NK-92 treated with Interleukin-12 subunit alpha and Interleukin-12 subunit beta, amount 100 ng/mL, for 24 hours (cell line): ENCODE measurements around the gene RETREG3.
A peak's percentile ranks its signal among the peaks of the same experiment; 100 is the strongest.
"Not testable (repeated sequence)": the region's sequence is repeated elsewhere in the genome, so short reads cannot be mapped to it uniquely, and the experiment has no call there.

Experiments used
- DNase-seq: peaks from one replicate; lab custom pipeline; 2025; lab: John Stamatoyannopoulos, UW

RETREG3 gene

GRCh38 chr17:42613699-42614295 is 4.6 kb upstream of the RETREG3 start:
- DNase-seq, result no peak

- no peak for DNase-seq
Observed at GRCh38 chr17:42612013-42612412, 2.8 kb upstream of the RETREG3 start.

GRCh38 chr17:42609814-42610801 is 934 bp upstream of the RETREG3 start:
- not testable (repeated sequence) for DNase-seq

DNA sequence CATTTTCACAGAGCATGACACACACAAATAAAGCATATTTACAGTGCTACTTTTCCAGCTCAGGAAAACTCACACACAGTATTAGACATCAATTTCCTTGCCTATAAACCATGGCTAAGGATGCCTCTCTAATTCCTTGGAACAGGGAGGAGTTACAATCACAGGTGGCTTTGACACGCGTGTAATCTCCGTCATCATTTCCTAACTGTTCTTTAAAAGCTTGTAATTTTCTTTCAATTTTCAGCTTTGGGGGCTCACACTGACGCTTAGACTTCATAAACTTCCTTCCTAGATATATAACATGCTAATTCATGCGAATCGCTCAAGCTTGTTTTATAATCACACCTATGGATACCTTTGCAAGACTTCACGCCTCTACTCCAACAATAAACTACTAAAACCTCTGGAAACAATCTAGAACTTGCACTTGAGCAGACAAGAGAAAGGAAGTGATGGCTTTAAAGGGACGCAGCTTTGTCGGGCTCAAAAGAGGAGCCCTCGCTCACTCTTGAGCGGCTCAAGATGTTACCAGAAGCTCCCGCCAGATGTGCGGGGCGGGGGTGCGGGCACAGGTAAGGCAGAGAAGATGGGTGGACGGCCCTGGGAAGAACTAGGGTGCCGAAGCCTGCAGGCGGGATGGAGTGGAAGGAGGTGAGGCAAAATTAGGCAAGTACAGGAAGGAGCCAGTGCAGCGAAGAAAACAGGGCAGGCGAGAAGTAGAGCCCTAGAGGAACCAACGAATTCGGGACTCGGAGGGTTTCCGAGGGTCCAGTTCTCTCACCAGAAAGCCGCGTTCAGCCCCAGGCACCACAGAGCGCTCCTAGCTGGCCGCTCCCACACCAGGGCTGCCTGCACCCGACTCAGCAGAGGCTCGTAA is 631 bp downstream of the RETREG3 start:
- no peak for DNase-seq

DNA sequence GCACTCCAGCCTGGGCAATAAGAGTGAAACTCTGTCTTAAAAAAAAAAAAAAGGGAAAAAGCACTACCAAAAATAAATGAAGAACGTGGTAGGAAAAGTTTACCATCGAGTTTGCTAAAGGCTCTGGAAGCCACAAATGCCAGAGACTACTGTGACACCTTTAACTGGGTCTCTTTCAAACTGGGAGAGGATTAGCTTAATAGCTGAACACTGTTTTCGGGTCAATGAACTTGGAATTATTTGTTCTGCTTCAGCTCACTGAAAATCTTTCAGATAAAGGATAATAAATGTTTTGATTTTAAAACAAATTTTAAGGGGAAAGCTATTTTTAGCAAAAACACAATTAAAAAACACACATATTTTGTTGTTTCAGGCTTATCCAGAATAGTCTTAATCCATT is 1.4 kb downstream of the RETREG3 start:
- DNase-seq, result no peak

DNA sequence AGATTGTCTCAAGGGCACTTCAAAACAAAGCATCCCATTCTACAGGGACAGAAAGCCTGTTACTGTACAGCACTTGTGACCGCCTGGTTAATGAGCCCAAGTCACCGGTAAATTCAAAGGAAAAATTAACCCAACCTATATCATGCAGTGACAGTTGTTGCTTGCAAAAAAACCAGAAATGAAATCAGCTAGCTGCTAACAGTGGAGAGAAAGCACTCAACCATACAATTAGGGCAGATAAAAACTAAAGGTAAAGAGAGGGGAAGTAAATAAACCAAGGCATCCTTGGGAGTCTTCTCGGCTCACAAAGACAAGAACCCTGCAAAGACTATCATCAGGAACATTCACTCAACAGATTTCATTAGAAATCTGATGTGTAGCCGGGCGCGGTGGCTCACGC is 5.9 kb downstream of the RETREG3 start:
- DNase-seq, result no peak

- no peak for DNase-seq
Observed at GRCh38 chr17:42598905-42599304, 10.3 kb downstream of the RETREG3 start.

- DNase-seq, result no peak
Observed at GRCh38 chr17:42596386-42596785, 12.8 kb downstream of the RETREG3 start.

GRCh38 chr17:42591411-42591810 is 17.8 kb downstream of the RETREG3 start:
- no peak for DNase-seq

- DNase-seq, result no peak
Observed at GRCh38 chr17:42590886-42591285, 18.3 kb downstream of the RETREG3 start.

DNA sequence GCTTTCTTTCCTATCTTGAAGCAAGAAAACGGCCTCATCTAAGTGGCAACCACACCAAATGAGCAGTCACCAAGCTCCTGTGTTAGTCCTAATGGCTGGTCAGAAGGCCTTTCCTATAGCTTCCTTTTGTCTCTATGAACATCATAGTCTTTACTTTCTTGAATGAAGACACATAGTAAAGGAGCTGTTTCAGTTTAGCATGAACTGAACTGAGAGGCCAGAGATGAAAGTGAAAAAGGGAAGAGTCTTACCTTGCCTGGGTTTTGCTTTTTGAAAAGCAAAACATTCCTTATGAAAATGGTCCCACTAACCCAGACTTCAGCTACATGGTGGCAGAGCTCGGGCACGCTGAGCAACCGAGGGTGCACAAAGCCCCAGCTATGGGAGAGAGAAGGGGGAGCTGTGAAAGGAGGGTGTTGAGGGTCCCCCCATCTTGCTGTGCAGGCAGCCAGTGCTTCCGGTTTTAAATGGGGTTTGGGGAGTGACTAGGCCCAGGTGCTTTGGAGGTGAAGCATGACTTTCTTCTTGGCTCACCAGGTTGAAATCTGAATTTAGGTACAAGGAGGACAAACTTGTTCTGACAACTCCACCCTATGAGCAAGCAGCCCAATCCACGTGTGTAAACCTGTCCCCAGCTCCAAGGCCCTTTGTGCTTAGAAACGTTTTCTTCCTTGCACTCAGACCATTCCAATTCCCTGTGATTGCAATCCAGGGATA is 22.5 kb downstream of the RETREG3 start:
- DNase-seq, result no peak

- DNase-seq, result no peak
Observed at GRCh38 chr17:42585353-42585752, 23.8 kb downstream of the RETREG3 start.

GRCh38 chr17:42584880-42585279 is 24.3 kb downstream of the RETREG3 start:
- DNase-seq, result no peak

DNA sequence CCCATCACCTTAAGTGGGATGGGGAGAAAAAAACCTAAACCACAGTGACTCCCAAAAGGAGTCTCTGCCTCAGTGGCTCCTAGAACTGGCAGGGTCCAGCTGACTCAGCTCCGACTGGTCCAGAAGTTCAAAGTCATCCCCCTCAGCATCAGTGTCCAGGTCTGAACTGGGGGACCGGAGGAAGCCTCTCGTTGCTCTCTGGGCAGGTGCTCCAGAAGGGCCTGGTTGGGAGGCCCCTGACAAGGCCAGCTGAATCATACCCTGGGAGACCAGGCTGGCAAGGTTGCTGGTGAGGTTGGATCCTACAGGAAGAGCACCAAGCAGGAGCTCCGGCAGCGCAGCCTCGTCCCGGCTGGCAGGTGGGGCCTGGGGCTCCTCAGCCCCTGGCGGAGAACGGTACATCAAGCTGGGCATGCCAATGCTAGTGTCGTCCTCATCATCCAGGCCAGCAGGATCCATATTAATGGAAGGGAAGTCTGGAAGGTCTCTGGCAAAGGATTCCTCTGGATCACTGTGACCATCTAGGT is 27.4 kb downstream of the RETREG3 start:
- DNase-seq, result no peak

DNA sequence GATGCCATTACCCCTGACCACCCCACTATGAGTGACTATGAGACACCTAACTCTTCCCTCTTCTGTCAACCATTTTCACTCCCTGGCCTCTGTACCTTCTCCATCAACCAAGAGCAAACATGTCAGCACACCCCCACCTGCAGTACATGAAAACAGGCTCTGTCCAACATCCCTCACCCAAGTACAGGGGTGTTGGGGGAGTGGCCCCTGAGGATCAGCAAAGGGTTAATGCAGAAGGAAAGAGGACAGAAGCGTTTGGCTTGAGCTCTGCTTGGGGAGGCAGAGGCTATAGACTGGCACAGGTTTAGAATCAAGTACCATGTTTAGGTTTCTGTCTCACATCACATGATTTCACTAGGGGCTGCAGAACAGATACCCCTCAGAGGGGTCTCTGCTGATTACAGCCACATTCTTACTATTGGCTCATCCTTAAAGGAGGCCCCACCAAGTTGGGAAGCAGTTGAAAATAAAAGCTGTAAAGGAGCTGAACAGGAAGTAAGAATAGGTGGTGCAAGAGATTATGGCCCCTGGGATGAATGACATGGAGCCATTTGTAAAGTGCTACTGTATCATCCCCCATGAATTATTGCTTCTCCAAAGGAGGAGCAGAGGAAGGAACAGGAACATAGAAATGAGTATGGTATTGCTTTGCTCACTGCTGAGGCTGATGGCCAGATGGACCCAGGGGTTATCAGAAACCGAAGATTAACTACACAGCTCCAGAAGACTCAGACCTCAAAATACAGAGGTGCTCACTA is 29.2 kb downstream of the RETREG3 start:
- no peak for DNase-seq

DNA sequence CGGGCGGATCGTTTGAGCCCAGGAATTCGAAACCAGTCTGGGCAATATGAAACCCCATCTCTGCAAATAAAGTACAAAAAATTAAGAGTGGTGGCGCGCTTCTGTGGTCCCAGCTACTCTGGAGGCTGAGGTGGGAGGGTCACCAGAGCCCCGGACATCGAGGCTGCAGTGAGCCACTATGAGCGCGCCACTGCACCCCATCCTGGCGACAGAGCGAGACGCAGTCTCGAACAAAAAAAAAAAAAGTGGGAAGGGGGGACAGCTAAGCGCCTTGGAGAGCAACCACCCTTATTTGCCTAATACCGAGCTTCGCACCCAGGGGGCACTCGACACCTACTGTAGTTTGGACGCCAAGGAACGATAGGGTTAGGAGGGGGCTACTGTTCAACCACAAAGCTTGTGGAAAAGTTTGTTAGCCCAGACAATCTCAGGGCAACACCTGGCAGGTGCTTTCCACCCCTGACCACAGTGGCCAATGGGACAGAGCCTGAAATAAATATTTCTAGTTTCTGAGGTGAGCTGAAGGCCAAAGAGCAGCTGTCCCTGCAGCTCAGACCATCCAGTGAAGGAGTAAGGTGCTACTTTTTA is 30.8 kb downstream of the RETREG3 start:
- peak; percentile 53 for DNase-seq

DNA sequence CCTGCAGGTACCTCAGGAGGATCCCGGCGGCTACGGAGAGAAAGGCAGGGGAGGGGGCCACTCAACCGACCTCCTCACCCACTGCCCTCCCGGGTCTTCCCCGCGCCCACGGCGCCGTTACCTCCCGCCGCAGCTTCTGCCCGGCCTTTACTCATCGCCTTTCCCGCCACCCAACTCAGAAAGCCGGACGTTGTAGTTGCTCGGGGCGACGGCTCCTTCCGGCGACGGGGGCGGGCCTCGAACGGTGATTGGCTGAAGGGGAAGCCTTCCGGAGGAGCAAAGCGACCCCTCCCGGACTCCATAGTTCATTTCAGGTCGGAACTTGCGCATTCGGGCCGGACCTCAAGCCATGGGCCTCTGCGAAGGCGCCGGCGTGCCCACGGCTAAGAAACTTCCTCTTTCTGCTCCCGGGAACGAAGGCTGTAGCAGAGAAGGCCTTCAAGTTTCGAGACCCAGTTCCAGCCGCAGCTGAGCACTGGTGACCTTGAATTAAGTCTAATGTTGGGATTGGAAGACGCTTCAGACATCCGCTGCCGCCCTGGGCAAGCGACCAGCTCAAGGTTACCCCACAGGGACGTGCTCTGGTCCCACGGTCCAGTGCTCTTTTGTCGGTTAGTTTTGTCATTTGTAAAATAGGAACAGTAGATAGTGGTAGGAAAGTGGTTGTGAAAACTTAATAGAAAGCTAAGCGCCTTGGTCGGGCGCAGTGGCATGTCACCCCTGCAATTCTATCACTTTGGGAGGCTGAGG is 31.5 kb downstream of the RETREG3 start, which contains the start of gene PSMC3IP:
TSS of gene PSMC3IP (minus strand) at position 198 of the 750 bp plus-strand sequence. CDS start at position 155, 43 bp downstream.
- DNase-seq, result peak; percentile 93

- DNase-seq, result no peak
Observed at GRCh38 chr17:42577140-42577531, 32.0 kb downstream of the RETREG3 start.

- DNase-seq, result no peak
Observed at GRCh38 chr17:42574463-42574862, 34.7 kb downstream of the RETREG3 start.
